AG20443 (cell line): ENCODE results near the gene CNTN4.

Source experiments
- DNase-seq: peaks from one replicate; pipeline ENCODE4 v3.0.0; 2012; ENCODE audit warnings: low spot score, mixed read lengths

CNTN4 gene

GRCh38 chr3:2861120-2861519 is 762.5 kb downstream of the CNTN4 start:
- no peak for DNase-seq

- DNase-seq: no peak
Observed at GRCh38 chr3:2861920-2862319, 763.3 kb downstream of the CNTN4 start.

GRCh38 chr3:2862366-2862765 is 763.7 kb downstream of the CNTN4 start:
- no peak for DNase-seq

GRCh38 chr3:2863127-2863526 is 764.5 kb downstream of the CNTN4 start:
- no peak for DNase-seq

GRCh38 chr3:2869905-2870304 is 771.2 kb downstream of the CNTN4 start:
- no peak for DNase-seq

GRCh38 chr3:2870724-2871333 is 772.2 kb downstream of the CNTN4 start:
- no peak for DNase-seq

GRCh38 chr3:2872884-2873283 is 774.2 kb downstream of the CNTN4 start:
- DNase-seq: no peak

- DNase-seq: no peak
Observed at GRCh38 chr3:2873986-2874385, 775.3 kb downstream of the CNTN4 start.

GRCh38 chr3:2875699-2876098 is 777.0 kb downstream of the CNTN4 start:
- DNase-seq: no peak

GRCh38 chr3:2876362-2876761 is 777.7 kb downstream of the CNTN4 start:
- no peak for DNase-seq

GRCh38 chr3:2879023-2879422 is 780.4 kb downstream of the CNTN4 start:
- DNase-seq: no peak

- no peak for DNase-seq
Observed at GRCh38 chr3:2879587-2879986, 780.9 kb downstream of the CNTN4 start.

GRCh38 chr3:2880218-2880756 is 781.6 kb downstream of the CNTN4 start:
- no peak for DNase-seq

- no peak for DNase-seq
Observed at GRCh38 chr3:2883283-2883682, 784.6 kb downstream of the CNTN4 start.

- DNase-seq: no peak
Observed at GRCh38 chr3:2888592-2888991, 789.9 kb downstream of the CNTN4 start.

- DNase-seq: no peak
Observed at GRCh38 chr3:2889736-2890135, 791.1 kb downstream of the CNTN4 start.

- DNase-seq: no peak
Observed at GRCh38 chr3:2896308-2896939, 797.8 kb downstream of the CNTN4 start.

GRCh38 chr3:2897821-2898220 is 799.2 kb downstream of the CNTN4 start:
- no peak for DNase-seq

GRCh38 chr3:2898591-2899353 is 800.1 kb downstream of the CNTN4 start:
- no peak for DNase-seq

GRCh38 chr3:2904054-2904453 is 805.4 kb downstream of the CNTN4 start:
- DNase-seq: no peak

- DNase-seq: no peak
Observed at GRCh38 chr3:2908693-2909351, 810.2 kb downstream of the CNTN4 start.

- no peak for DNase-seq
Observed at GRCh38 chr3:2910997-2911396, 812.3 kb downstream of the CNTN4 start.

GRCh38 chr3:2915826-2916225 is 817.2 kb downstream of the CNTN4 start:
- DNase-seq: no peak
